ENCODE results near the gene SEC14L1.
A peak's percentile ranks its signal among the peaks of the same experiment; 100 is the strongest.

The SEC14L1 gene

DNA sequence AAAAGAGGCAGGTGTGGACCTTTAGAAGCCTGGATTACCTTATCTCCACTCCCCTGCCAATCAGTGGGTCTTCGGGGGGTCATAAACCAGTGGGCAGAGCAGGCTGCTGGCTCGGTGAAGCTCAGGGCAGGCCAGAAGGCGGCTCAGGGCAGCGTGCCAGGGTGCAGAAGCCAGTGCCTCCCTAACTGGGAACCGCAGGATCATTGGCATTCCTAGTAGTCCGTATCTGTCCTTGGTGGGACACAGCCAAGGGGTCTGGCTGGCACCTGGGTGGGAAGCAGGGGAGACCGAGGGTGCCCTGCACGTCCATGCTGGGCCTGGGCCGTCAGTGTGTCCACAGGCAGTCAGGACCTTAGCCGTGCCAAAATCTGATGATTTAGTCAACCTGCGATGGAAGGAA is 76.8 kb downstream of the SEC14L1 start:
- no peak for DNase-seq

DNA sequence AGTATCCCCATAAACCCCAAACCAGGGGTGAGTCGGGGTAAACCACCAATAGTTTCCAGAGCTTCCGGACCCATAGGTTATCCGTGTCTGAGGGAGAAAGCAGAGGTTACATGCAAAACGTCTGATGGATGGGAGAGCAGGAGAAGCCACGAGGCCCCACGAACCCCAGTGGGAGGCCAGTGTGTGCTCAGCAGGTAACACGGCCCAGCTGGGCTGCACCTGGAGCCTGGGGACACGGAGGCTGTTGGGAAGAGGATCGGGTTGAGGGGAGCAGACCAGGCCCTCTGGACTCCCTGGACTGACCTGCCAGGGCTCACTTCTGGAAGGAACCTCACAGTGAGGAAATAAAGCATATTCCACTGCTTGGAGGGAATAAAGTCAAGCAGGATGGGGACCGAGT is 78.1 kb downstream of the SEC14L1 start:
- DNase-seq = no peak

DNA sequence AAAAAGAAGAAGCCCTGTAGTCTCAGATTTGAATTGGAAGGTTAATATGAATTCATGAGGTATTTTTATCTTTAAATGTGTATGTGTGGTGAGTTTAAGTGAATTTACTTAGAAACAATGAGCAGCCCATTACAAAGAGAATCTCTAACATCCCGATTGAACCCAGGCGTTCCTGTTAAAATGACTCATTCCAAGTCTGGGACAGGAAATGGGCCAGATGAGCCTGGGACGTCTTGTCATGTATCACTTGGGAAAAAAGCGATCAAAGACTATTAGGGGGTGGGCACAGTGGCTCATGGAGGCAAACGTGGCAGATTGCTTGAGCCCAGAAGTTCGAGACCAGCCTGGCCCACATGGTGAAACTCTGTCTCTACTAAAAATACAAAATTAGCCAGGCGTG is 81.6 kb downstream of the SEC14L1 start:
- DNase-seq = no peak

DNA sequence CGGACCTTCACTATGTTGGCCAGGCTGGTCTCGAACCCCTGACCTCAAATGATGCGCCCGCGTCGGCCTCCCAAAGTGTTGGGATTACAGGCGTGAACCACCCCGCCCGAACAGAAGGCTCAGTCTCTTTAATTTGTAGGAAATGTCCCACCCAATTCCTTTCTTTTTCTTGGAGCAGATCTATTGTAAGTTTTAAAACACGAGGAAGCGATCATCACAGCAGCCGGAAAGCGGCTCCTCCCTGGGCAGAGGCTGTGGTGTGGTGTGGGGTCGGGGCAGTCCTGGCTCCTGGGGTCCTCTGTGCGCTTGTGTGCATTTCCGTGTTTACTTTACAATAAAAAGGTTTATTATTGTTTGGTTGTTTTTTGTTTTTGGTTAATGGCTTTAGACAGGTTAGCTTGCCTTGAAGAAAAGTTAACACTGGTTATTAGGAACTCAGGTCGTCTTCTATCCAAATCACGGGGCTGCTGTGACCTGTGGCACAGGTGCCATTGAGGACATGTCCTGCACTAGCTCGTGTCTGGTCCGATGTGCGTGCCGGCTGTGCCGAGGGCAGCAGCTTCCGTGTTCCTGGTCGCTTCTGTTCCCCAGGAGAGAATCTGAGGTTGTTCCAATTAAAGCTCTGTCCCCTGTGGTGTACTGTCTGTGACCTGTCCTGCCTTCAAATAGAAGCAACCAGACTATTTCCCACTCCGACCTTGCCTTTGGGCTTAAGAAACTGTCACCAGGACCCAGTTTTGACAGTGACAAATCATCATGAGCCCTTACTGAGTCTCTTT is 83.1 kb downstream of the SEC14L1 start:
- no peak for DNase-seq

DNA sequence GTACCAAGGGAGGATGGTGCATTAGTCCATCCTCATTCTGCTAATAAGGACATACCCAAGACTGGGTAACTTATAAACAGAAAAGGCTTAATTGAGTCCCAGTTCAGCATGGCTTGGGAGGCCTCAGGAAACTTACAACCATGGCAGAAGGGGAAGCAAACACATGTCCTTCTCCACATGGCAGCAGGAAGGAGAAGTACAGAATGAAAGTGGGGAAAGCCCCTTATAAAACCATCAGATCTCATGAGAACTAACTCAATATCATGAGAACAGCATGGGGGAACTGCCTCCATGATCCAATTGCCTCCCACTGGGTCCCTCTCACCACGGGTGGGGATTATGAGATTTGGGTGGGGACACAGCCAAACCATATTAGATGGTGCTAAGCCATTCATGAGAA is 84.5 kb downstream of the SEC14L1 start:
- no peak for DNase-seq

DNA sequence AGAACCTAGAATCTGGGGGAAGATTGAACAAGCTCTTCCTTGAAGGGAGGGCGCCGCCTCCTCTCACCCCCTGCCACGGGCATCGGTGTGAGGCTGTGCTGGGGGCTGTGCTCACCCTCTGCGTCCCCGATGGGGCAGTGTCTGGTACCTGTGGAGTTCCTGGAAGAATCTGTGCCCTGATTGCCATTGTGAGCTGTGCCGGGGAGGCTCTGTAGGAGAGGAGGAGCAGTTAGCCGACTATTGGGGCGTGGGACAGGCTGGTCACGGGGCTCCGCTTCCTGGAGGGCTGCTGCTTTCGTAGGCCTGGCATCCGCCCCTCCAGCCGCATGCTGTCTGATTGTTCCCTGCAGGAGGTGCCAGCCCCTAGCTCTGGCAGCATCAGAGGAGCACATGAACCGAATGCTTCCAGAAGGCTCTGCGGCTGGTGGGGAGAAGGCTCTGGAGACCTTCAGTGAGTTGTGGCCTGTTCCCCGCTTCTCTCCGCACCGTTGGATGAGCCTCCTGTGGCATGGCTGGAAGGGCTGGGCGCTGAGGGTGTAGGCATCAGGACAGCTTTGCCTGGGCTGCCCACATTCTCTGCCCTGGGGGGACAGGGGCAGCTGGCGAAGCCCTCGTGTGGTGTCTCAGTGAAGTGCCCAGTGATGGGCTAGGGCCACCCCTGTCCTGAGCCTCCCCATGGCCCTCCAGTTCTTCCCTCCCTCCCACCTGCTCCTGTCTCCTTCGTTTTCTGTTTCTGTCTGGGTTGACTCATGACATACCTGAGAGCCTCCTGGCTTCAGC is 86.9 kb downstream of the SEC14L1 start:
- no peak for DNase-seq

DNA sequence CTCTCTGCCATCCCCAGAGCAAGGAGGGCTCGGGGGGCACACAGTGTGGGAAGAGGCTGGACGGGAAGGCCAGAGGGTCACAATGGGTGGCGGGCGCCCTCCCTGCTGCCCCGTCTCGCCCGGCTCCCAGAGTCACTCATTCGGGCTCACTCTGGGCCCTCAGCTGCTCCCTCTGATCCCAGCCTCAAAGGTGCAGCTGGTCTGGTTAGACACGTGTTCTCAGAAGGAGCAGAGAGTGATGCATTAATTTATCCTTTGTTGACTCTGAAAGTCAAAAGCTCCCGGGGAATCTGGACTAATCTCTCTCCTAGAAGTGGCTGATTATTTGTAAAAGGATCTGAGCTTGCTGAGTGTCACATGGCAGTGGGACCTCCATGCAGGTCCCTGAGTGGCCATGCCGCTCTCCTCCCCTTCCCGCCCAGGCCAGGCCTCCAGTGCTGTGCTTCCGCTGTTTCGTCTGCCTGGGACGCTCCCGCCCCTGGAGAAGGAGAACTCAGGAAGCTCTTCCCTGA is 87.5 kb downstream of the SEC14L1 start:
- DNase-seq = no peak

DNA sequence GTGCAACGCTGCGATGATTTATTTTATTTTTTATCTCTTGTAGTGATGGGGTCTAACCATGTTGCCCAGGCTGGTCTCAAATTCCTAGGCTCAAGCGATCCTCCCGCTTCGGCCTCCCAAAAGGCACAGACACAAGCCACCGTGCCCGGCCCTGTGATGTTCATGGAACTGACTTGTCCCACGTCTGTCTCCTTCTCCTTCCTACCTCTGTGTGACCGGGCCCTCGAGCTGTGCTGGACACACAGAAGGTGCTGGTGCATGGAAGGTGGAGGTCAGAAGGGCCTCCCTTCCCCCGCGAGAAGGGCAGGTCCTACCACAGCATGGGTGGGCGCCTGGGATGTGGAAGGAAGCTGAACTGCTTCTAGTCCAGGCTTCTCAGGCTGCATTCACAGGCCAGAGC is 88.0 kb downstream of the SEC14L1 start:
- DNase-seq = no peak

DNA sequence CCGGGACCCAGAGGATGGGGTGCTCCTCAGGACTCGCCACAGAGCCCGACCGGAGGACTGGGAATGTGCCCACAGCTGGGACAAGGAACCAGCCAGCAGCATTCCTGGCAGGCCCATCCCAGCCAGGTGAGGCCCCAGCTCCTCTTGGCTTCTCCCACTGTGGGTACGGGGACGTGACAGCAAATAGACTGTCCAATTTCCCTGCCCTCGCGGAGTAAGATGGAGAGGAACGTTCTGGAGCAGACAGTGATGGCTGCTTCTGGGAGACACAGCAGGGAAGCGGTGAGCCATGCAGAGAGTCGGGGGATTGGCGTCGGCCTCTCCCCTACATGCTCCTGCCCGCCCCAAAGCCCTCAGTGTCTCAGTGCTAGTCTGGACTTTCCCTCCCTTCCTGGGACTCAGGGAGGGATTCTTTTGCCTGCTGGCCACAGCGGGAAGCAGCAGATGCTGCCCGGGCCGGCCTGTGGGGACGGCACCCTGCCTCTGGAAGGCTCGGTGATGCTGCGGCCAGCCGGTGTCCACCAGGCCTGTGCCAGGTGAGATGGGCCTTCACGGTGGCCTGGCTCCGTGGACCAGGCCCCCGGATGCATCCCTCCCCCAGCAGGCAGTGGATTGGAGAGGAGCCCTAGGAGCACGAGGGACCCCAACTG is 89.1 kb downstream of the SEC14L1 start:
- no peak for DNase-seq

DNA sequence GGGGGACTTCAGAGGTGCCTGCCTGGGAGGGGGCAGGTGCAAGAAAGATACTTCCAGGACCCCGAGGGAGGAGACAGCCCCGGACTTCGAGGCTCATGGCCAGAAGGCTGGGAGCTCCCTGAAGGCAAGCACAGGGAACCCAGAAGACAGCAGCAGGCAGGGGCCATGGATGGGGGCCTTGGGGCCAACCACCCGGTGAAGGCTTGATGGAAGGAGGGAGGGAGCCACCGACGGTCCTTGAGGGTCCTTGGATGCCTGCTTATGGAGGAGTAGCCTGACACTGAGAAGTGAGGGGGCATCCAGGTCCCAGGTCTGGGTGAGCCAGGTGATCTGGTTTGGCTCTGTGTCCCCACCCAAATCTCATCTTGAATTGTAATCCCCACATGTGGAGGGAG is 89.7 kb downstream of the SEC14L1 start:
- no peak for DNase-seq

DNA sequence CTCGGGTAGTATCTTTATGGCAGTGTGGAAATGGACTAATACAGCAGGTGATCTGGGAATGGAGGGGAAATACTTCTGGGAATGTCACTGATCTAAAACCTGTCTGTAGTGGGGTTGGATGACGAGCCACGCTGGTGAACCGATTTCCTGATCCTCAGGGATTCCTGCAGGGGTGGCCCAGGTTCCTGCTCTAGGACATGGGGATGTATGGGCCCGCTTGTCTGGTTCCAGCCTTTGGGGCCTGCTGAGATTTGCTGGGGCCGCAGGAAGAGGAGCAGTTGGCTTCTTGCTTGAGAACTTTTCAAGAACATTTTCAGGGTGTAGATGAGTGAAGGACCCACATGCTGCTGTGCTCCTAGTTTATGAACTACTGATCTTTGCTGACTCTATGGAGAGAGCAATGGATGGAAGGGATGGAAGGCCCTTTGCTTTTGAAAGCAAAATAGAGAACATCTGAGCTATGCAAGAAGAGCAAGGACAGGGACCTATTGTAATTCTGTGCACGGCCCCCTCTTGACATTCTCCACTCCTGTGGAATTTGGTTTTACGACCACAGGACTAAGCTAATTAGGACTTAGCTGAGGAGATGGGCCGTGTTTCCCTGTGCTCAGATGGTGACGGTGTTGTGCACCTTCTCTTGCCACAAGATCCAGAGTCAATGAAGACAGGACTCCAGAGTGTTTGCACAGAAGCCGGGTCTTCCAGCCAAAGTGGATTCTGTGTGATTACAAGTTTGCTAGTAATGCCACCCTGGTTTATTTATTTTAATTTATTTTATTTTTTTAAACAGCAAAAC is 90.5 kb downstream of the SEC14L1 start:
- no peak for DNase-seq

DNA sequence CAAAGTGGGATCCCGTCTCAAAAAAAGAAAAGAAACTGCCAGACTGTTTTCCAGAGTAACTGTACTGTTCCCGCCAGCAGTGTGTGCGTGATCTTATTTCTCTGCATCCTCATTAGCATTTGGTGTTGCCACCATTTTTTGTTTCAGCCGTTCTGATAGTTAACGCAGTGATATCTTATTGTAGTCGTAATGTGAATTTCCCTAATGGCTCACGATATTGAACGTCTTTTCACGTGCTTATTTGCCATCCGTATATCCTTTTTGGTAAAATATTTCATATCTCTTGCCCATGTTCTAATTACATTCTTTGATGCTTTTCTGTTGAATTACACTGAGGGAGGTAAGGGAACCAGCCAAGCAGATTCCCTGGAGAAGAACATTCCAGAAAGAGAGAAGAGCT is 92.4 kb downstream of the SEC14L1 start:
- no peak for DNase-seq

DNA sequence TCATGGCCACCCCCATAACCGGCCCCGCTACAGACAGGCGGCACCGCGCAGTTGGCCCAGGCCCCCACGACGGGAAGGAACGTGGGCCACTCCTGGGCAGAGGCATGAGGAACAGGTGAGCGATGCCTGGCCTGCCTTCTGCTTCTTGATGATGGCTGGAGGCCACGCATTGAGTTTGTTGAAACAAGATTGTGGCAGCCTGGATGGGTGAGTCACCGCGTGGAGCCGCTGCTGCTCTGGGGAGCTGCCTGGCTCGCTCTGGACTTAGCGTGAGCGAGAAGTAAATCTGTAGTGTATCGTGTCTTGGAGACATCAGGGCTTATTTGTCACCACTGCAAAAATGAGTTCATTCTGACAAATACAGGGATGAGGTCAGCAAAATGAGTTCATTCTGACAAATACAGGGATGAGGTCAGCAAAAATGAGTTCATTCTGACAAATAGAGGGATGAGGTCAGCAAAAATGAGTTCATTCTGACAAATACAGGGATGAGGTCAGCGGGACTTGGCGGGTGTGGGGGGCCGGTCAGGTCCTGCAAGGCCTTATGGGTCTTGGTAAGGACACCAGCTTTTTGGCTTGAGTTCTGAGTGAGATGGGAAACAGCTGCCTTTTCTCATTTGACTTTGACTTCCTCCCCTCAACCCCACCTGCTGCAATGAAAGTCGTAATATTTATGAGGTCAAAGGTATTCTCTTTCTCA is 93.0 kb downstream of the SEC14L1 start:
- peak in 1 of 2 donors; percentile 17 for DNase-seq

DNA sequence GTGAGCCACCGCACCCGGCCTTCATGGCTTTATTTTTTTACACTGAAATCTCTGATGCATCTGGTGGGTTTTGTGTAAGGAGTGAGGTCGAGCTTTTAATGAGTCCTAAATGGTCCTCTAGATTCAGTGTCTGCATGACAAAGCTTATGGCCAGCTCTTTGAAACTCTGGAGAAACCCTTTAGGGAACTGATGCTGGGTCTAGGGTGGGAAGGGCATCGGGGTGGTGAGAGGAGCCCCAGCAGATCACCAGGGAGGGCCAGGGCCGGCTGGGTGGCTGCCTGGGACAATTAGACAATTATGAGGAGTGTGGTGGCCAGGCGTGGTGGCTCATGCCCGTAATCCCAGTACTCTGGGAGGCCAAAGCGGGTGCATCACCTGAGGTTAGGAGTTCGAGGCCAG is 93.9 kb downstream of the SEC14L1 start:
- DNase-seq = no peak

DNA sequence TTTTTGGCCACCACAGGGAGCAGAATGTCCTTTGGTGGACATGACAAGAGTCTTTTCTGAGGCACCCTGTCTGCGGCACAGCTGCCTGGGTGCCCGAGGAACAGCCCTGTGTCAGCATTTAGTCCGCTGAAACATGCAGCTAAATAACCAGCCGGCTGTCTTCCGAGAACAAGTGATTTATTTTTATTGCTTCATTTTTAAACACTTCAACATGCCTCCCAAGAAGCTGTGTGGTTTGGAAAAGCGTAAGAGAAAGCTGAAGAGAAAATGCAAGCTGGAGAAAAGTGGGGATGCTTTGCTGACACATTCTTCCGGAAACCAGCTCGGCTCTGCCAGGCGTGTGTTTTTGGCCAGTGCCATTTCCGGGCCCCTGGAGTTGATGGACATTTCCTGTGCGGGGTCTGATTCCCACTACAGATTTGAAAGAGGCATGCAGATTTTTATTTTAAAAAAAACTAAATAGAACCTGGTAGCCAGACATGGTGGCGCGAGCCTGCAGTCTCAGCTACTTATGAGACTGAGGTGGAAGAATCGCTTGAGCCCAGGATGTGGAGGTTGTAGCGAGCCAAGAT is 94.7 kb downstream of the SEC14L1 start:
- peak; percentile 29 to 34 for DNase-seq

DNA sequence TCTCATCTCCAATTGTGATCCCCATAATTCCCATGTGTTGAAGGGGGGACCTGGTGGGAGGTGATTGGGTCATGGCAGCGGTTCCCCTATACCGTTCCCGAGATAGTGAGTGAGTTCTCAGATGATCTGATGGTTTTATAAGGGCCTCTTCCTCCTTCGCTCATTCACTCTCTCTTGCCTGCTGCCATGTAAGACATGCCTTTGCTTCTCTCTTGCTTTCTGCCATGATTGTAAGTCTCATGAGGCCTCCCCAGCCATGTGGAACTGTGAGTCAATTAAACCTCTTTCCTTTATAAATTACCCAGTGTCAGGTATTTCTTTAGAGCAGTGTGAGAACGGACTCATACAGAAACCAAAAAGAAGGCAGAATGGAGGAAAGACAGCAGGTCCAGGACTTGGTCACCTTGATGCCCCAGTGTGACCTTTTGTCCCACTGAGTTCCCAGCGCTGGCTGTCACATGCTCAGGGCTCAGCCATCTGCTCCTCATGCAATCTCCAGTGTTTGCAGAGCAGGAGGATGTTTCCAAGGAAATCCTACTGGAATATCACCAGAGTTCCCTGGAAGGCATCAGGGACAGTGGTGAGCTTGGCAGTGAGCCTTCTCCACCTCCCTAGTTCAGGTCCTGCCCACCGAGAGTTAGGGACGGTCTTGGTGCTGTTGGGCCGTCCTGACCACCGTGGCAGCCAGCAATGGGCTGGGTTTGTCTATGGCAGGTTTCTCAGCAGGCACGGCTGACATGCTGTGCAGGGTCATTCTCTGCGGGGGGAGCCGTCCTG is 96.7 kb downstream of the SEC14L1 start:
- no peak for DNase-seq

DNA sequence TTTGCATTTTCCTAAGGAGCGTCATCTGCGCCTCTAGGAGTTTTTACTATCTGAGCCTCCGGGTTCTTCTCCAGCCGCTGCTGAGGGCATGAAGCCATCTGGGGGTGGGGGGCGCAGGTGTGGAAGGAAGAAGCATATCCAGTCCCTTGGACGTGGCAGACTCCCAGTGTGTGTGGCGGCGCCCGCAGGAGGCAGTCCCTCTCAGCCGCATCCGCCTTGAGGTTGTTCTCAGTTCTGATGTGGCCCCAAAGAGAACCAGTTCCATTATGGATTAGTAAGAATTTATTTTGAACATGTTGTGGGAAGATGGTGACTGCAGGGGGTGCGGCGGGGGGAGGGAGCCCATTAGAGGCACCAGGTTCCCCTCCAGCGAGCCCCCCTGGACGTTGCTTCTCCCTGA is 100.2 kb downstream of the SEC14L1 start:
- DNase-seq = no peak

DNA sequence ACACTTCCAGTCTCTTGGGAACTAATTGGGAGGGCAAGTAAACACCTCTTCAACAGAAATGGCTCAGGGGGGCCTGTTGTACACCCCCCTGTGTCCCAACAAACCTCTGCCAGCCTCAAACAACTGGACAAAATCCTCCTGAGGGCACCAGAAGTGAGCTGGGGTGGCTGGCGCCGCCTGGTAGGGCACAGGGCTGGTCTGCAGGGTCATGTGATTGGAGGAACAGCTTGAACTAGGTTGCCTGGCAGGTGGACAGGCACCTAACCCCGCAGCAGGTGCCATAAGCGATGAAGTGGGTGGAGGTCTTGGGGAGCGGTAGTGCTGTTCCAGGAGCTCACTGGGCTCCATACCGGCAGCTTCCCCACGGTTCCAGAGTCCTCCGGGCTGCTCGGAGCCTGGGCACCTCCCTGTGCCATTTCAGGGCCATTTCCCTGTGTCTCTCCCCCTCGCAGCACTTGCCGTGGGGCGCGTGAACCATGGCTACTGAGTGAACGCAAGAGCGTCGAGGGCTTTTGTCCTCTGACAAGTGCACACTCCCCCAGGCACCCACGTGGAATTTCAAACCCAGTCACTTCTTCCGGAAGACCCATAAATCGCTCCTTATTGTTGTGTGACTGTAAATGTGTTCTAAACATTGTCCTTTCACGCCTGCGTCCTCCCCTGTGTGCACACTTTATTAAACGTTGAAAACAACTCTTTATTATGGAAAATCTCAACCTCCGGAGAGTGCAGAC is 101.5 kb downstream of the SEC14L1 start:
- DNase-seq = no peak

DNA sequence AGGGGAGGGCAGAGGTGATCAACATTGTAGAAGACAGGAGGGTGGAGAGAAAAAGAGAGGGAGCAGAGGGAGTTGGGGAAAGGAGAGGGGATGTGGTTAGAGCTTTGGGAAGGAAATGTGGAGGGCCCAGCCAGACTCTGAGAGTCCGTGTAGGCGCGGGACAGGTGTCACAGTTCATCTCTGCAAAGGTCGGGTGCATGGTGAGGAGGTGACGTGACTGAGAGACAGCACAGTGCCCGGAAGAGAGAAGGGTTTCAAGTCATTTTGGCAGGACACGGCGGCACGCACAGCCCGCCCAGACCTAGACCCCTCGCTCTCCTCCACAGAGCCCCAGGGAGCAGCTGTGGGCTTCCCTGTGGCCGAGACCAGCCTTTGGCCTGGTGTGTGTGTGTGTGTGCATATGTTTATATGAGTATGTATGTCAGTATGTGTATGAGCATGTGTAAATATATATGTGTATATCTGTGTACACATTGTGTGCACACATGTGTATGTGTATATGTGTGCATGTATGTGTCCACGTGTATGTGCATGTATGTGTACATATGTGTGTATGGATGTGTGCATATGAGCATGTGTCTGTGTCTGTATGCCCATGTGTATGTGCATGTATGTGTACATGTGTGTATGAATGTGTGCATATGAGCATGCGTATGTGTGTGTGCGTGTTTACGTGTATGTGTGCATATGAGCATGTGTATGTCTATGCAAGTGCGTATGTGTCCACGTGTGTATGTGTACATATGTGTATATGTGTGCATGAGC is 104.6 kb downstream of the SEC14L1 start:
- no peak for DNase-seq

Measured in stimulated activated CD4-positive, alpha-beta T cell treated with anti-CD3 and anti-CD28 coated beads, Interleukin-2, amount 100 ng/mL, for 24 hours (primary cell).